Panc1 (cell line): ENCODE data around the gene NNAT. TPM values are rescaled to one million over a fixed set of nuclear protein-coding genes. Genes with fewer than 3 reads are reported as not detected.
"Not testable (repeated sequence)": the region's sequence is repeated elsewhere in the genome, so short reads cannot be mapped to it uniquely, and the experiment has no call there.

Experiments used
- ATAC-seq: fragments of 200-7000 bp; cut with Tn5 transposase; 2 replicates; pipeline ENCODE4 v1.9.1; 2020; ENCODE audit warnings: mild to moderate bottlenecking, moderate library complexity
- BruUV-seq: library from RNA; stranded (reverse); fragments of 400-500 nt; replicated peaks from 2 replicates; lab custom pipeline; 2021; lab: Mats Ljungman, UMichigan
- CTCF ChIA-PET: fragments of 300-600 bp; sonication (Branson Sonifier 250); formaldehyde crosslinking; loops from one replicate; lab custom pipeline; 2022; ENCODE audit warnings: antibody characterized with exemption; lab: Charles Lee
- POLR2A ChIA-PET: fragments of 300-600 bp; sonication (Branson Sonifier 250); formaldehyde crosslinking; loops from one replicate; lab custom pipeline; 2022; ENCODE audit warnings: antibody characterized with exemption; lab: Charles Lee
- DNase-seq: peaks from one replicate; pipeline ENCODE4 v3.0.0-alpha.2; 2010; ENCODE audit warnings: low read depth, low spot score
- H3K27ac ChIP-seq: 2 replicates; pipeline ENCODE4 v1.5.1; 2011; ENCODE audit warnings: mild to moderate bottlenecking, low read length, inconsistent platforms
- H3K27me3 ChIP-seq: fragments of 200-500 bp; sonication (Bioruptor generic); 2 replicates; pipeline ENCODE4 v1.6.0; 2014; ENCODE audit warnings: low read length, inconsistent platforms; ENCODE audit not compliant: control insufficient read depth, insufficient read depth
- H3K36me3 ChIP-seq: fragments of 200-500 bp; sonication (Bioruptor generic); 2 replicates; pipeline ENCODE4 v1.5.1; 2014; ENCODE audit warnings: inconsistent platforms, mild to moderate bottlenecking, low read length, moderate library complexity; ENCODE audit not compliant: control insufficient read depth, insufficient read depth
- H3K4me1 ChIP-seq: 2 replicates; pipeline ENCODE4 v1.5.1; 2011; ENCODE audit warnings: inconsistent platforms, mild to moderate bottlenecking, low read length, moderate library complexity; ENCODE audit not compliant: control insufficient read depth, insufficient read depth
- H3K4me3 ChIP-seq, 2 experiments: 2 replicates each; pipeline ENCODE4 v1.5.1; 2011 to 2012; ENCODE audit warnings: low read depth in 2 of 2, low read length in 2 of 2, mild to moderate bottlenecking in 2 of 2, inconsistent platforms in 1 of 2, moderate library complexity in 1 of 2
- H3K9me3 ChIP-seq: fragments of 200-500 bp; sonication (Bioruptor generic); 2 replicates; pipeline ENCODE4 v1.5.1; 2014; ENCODE audit warnings: low read depth, mild to moderate bottlenecking, inconsistent platforms, low read length, moderate library complexity; ENCODE audit not compliant: control insufficient read depth, insufficient read depth
- POLR2AphosphoS5 ChIP-seq: IDR thresholded peaks from 2 replicates; pipeline ENCODE4 v1.6.1; 2012; ENCODE audit warnings: mild to moderate bottlenecking, low read depth, low read length, moderate library complexity
- SIN3A ChIP-seq: IDR thresholded peaks from 2 replicates; pipeline ENCODE4 v1.6.1; 2012; ENCODE audit warnings: low read depth, mild to moderate bottlenecking, low read length, moderate library complexity, borderline replicate concordance; ENCODE audit not compliant: insufficient read depth
- TCF7L2 ChIP-seq: IDR thresholded peaks from 2 replicates; pipeline ENCODE4 v1.6.1; 2011; ENCODE audit warnings: mild to moderate bottlenecking, low read depth, low read length, inconsistent platforms
- in situ Hi-C: cut with HindIII; loops from 2 replicates; pipeline ENCODE4 v1.10.0; 2016; ENCODE audit warnings: low sequenced_read_pairs, low pct_unique_long_range_greater_than_20kb
- intact Hi-C: fragments of 100-400 bp; cut with micrococcal nuclease; formaldehyde crosslinking; loops from one replicate; pipeline ENCODE4 v1.10.0; 2022; ENCODE audit not compliant: unreplicated experiment
- total RNA-seq: library from RNA; stranded (reverse); gene quantifications from one replicate; pipeline ENCODE4 v1.2.1, GENCODE V29; 2021; ENCODE audit not compliant: unreplicated experiment
- TF ChIP-seq, protein P1 (sequence below), 2 experiments: IDR thresholded peaks; 2 replicates each; pipeline ENCODE4 v1.6.1; 2011 to 2012; ENCODE audit warnings: low read depth in 2 of 2, control low read depth in 1 of 2, low read length in 1 of 2, mild to moderate bottlenecking in 1 of 2, moderate library complexity in 1 of 2; ENCODE audit not compliant: insufficient read depth in 1 of 2
- TF ChIP-seq, protein P2 (sequence below): fragments of 450-650 bp; IDR thresholded peaks from 2 replicates; pipeline ENCODE4 v1.5.1; 2017; ENCODE audit warnings: mild to moderate bottlenecking

Gene NNAT
- total RNA-seq, 1 experiment from 2014 or later: not detected

DNA sequence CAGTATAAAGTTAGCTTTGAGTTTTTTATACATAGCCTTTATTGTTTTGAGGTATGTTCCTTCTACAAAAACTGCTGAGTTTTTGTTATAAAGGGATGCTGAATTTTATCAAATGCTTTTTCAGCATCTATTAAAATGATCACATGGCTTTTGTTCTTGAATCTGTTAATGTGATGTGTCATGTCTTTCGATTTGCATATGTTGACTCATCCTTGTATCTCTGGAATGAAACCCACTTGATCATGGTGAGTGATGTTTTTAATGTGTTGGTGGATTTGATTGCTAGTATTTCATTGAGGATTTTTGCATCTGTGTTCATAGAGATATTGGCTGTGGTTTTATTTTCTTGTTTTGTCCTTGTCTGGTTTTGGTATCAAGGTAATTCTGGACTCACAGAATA, 31.4 kb downstream of the NNAT start:
- in situ Hi-C loops: no loop called here
- POLR2A ChIA-PET: no interaction called here
- intact Hi-C loops: no loop called here

DNA sequence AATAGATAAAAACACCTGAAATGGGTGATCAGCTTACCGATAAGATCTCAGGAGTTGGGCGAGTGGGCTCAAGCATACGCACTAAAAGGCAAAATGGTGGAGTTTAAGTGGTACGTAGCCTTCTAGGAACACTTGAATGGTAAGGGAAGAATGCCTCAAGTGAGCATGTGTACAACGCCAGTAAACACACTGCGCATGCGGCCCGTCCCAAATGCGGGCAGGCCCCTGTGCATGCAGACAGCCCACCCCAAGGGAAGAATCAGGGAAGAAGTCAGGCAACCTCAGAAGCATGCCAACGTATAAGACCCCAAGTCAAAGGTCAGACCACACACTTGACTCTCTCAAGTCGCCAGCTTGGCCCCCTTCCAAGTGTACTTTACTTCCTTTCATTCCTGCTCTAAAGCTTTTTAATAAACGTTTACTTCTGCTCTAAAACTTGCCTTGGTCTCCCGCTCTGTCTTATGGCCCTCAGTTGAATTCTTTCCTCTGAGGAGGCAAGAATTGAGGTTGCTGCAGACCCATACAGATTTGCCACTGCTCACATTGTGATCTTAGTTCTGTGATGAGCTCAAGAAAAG, 33.8 kb downstream of the NNAT start:
- H3K36me3 ChIP-seq, in situ Hi-C loops, H3K9me3 ChIP-seq, H3K27ac ChIP-seq, POLR2A ChIA-PET, ATAC-seq, DNase-seq, BruUV-seq, intact Hi-C loops, H3K27me3 ChIP-seq, H3K4me1 ChIP-seq, CTCF ChIA-PET, H3K4me3 ChIP-seq: not testable (repeated sequence)

More for the DNA sequence above, 31.4 kb downstream of the NNAT start:
- CTCF ChIA-PET: interaction anchor here (0.7 kb wide), 1 partner anchor 440 kb away, joined by 3 read pairs; no protein-coding TSS in a partner anchor
- no peak overlapping the region for H3K4me3 ChIP-seq
- no peak overlapping the region for H3K27ac ChIP-seq
- H3K36me3 ChIP-seq: no peaks in the 10 kb centered on the region
- no peaks in the 10 kb centered on the region for H3K9me3 ChIP-seq
- TF ChIP-seq SIN3A (no peak), POLR2AphosphoS5 (no peak)
- TF ChIP-seq, protein P1, sequence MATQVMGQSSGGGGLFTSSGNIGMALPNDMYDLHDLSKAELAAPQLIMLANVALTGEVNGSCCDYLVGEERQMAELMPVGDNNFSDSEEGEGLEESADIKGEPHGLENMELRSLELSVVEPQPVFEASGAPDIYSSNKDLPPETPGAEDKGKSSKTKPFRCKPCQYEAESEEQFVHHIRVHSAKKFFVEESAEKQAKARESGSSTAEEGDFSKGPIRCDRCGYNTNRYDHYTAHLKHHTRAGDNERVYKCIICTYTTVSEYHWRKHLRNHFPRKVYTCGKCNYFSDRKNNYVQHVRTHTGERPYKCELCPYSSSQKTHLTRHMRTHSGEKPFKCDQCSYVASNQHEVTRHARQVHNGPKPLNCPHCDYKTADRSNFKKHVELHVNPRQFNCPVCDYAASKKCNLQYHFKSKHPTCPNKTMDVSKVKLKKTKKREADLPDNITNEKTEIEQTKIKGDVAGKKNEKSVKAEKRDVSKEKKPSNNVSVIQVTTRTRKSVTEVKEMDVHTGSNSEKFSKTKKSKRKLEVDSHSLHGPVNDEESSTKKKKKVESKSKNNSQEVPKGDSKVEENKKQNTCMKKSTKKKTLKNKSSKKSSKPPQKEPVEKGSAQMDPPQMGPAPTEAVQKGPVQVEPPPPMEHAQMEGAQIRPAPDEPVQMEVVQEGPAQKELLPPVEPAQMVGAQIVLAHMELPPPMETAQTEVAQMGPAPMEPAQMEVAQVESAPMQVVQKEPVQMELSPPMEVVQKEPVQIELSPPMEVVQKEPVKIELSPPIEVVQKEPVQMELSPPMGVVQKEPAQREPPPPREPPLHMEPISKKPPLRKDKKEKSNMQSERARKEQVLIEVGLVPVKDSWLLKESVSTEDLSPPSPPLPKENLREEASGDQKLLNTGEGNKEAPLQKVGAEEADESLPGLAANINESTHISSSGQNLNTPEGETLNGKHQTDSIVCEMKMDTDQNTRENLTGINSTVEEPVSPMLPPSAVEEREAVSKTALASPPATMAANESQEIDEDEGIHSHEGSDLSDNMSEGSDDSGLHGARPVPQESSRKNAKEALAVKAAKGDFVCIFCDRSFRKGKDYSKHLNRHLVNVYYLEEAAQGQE (IDR thresholded peaks at IDR 0.05; ENCODE audit: insufficient read depth in 1 of 2, low read depth in 2 of 2, low read length in 1 of 2): no peak
- TF ChIP-seq, protein P2, sequence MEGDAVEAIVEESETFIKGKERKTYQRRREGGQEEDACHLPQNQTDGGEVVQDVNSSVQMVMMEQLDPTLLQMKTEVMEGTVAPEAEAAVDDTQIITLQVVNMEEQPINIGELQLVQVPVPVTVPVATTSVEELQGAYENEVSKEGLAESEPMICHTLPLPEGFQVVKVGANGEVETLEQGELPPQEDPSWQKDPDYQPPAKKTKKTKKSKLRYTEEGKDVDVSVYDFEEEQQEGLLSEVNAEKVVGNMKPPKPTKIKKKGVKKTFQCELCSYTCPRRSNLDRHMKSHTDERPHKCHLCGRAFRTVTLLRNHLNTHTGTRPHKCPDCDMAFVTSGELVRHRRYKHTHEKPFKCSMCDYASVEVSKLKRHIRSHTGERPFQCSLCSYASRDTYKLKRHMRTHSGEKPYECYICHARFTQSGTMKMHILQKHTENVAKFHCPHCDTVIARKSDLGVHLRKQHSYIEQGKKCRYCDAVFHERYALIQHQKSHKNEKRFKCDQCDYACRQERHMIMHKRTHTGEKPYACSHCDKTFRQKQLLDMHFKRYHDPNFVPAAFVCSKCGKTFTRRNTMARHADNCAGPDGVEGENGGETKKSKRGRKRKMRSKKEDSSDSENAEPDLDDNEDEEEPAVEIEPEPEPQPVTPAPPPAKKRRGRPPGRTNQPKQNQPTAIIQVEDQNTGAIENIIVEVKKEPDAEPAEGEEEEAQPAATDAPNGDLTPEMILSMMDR: no peak
- no peaks in the 10 kb centered on the region for H3K27me3 ChIP-seq
- BruUV-seq: no TSS peak
- no peaks in the 10 kb centered on the region for H3K4me1 ChIP-seq
- no peak for ATAC-seq
- no peak for DNase-seq

DNA sequence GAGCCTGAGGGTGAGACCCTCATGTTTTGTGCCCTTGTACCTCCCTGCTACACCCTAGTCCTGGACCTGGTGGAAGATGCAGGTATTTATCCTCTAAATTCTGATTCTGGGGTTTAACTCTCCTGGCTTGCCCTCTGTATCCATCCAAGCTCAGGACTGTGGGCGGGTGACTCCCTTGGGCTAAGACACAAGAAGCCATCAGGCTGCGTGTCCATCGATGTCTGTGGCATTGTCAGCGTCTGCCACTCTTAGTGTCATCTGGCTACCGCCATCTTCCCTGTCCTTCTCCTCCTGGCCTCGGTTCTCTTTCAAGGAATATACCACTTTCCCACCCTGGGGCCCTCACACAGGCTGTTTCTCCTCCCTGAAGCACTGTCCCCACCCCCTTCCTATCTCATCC, 35.5 kb downstream of the NNAT start:
- no TSS peak for BruUV-seq
- intact Hi-C loops: no loop called here
- Histone ChIP-seq H3K27ac (no peak overlapping the region), H3K4me3 (no peak overlapping the region), H3K4me1 (no peaks in the 10 kb centered on the region), H3K9me3 (no peaks in the 10 kb centered on the region), H3K36me3 (no peaks in the 10 kb centered on the region), H3K27me3 (no peaks in the 10 kb centered on the region)
- ChIA-PET POLR2A (no interaction called here), CTCF (no interaction called here)
- DNase-seq (no peak), ATAC-seq (no peak)
- in situ Hi-C loops: no loop called here
- TF ChIP-seq POLR2AphosphoS5 (no peak), SIN3A (no peak), TCF7L2 (no peak)
- TF ChIP-seq, protein P1 (IDR thresholded peaks at IDR 0.05; ENCODE audit: insufficient read depth in 1 of 2, low read depth in 2 of 2, low read length in 1 of 2): no peak
- TF ChIP-seq, protein P2: no peak
